ENCODE measurements around the gene PSD.

GRCh38 chr10:102425444-102425843, 6.9 kb upstream of the PSD start:
- TF ChIP-seq CTCF (IDR thresholded peaks at IDR 0.05) (no peak), POLR2A (IDR thresholded peaks at IDR 0.05) (no peak)
